GM18511 (cell line): ENCODE measurements around the gene EFCAB8.
"Not testable (repeated sequence)": the region's sequence is repeated elsewhere in the genome, so short reads cannot be mapped to it uniquely, and the experiment has no call there.

Source experiments
- ATAC-seq: cut with Tn5 transposase; IDR thresholded peaks from one replicate; pipeline ENCODE4 v1.9.1; 2021; ENCODE audit warnings: mild to moderate bottlenecking, moderate library complexity; ENCODE audit not compliant: unreplicated experiment

Gene EFCAB8

DNA sequence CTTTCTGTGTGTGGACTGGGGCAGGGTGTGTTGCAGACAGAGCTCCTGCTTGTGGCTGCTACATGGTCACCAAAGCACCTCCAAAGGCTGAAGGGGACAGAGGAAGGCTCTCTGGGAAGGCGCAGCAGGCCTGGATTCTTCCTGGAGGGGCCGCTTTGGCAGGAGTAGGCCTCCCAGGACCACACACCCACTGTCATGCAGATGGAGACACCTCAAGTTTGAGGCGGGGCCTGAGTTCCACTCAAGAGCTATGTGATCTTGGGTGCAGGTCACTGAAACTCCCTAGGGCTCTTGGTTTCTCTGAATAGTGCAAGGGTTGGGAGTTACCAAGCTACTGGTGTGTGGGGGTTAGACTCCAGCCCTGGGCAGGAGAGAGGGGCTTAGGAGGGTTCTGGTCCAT lies 27.9 kb downstream of the EFCAB8 start:
- ATAC-seq, result no peak

DNA sequence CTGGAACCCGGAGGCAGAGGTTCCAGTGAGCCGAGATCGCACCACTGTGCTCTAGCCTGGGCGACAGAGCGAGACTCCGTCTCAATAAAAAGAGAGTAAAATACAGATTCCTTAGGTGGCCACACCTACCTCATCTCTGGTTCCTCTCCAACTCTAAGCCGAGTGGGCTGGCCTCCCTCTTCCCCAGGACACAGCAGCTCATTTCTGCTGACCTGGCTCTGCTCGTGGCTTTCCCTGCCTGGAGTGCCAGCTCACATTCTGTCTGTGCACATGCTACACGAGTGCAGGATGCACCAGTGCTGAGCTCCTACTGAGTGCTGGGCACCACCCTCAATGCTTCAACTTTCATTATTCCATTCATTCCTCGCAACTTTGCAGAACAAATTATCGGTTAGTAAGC lies 28.8 kb downstream of the EFCAB8 start:
- no peak for ATAC-seq

DNA sequence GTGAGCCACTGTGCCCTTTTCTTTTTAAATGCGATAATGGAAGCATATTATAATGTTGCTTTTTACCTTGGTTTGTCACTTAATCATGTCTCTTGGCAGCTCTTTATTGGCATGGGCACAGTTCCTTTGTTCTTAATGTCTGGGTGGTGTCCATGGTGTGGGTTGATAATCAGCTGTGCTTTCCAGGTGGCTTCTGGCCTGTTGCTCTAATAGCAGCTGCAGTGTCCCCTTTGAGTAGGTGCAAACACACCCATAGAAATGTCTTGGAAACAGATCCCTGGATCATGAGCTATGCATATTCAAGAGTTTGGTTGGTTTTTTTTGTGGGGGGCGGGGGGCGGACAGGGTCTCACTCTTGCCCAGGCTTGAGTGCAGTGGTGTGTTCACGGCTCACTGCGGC lies 29.9 kb downstream of the EFCAB8 start:
- ATAC-seq, result no peak

DNA sequence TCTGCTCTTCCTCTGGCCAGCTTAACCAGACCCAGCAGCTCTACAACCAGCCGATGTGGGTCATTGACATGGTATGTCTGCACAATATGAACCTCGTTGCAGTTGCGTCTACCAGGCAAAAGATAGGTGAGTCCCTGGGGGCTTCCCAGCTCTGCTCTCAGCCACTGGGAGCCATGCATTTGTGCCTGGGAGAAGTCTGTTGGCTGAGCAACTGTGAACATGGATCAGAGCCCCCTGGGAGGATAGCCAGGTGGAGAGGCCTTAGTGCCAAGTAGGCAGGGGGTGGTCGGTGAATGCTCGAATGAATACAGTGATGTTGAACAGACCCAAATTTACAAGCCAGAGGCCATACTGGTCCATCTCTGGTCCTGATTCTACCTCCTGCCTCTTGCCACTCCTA lies 30.6 kb downstream of the EFCAB8 start:
- no peak for ATAC-seq

DNA sequence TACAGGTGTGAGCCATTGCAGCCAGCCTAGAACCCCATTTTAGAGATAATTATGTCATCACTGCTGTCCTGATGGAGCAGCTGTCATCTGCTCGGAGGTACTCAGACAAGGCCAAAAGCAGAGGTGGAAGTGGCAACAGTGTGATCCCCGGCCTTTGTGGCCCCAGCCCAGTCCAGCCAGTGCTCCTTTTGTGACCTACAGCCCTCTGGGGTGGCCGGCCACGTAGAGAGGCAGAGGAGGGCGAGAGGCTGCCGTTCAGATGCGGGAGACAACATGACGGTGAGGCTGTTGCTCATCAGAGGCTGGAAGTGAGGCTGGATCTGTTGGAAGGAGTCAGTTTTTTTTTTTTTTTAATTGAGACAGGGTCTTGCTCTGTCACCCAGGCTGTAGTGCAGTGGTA lies 32.8 kb downstream of the EFCAB8 start:
- no peak for ATAC-seq

DNA sequence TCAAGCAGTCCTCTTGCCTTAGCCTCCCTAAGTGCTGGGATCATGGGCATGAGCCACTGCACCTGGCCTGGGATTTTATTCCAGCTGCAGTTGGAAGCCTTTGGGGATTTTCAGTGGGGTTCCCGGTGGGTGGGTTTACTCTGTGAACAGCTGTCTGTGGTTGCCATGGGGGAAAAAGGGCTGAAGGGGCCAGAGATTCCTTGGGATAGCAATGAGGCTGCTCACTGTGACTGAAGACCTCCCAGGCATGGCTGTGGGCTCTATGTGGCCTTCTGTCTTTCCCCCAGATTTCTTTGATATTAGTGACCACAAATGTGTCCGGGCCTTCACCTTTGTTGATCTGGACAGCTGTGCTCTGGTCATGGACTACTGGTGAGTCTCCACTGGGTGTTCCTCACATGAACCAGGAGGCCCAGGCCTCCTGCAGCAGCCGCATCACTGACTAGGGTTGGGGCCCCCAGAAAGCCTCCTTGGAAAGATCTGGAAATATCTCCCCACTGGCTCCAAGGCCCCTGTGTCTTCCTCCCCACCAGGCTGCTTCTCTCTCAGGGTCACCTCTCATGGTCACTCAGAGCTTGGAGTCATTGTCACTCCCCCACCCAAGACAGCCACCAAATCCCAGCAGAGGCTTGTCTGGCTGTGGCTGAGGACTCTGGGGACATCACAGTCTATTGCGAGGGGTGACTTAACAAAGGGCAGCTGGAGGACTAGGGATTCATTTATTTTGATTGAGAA lies 33.4 kb downstream of the EFCAB8 start:
- no peak for ATAC-seq

DNA sequence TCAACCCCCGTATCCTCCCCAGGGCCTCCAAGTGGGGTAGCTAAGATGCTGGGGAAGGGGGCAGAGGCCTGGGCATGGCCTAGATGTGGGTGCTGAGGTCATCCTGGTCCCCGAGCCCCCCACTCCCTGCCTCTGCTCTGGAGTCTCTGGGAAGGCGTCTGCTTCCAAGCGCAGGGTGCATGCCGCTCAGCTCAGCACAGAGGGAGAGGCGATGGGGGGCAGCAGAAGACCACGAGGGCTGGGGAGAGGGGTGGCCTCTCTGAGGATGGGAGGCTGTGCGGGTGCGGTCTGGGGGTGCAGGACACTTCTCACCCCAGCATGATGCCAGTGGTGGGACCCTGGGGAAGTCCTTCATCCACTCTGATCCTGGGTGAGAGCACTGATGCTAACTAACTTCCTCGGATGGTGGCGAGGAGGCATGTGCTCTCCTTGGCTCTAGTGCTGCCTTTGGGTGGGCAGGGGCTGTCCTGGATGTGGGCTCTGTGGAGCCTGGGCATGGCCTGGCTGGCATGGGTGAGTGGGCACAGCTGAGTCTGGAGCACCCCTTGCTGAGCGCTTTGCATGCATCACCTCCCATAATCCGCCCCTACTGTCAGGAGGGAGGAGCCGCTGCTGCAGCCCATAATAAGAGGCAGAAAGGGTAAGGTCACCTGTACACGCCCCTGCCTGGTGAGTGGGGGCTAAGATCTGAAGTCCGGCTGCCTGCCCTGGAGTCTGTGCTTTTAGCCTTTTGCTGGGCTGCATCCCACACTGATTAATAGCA lies 34.7 kb downstream of the EFCAB8 start:
- no peak for ATAC-seq

DNA sequence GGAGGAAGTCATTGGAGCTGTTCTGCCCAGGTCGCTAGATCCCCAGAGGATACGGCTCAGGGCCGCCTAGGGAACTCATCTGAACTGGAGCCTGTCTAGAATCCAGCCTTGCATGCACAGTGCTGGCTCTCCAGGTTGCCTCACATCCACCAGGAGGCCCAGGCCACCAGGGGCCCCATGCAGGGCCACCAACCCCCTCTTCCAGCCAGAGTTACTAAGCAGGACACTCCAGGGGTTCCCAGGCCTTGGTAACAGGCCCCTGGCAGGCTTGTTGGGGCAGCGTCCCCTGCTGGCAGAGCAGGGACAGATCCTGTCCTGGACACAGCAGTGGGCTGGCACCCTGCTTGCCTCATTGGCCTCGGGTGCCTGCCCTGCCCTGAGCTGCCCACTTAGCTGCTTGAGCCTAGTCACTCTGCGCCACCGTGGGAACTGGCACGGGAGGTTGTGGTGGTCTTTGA lies 35.3 kb downstream of the EFCAB8 start:
- ATAC-seq, result no peak

DNA sequence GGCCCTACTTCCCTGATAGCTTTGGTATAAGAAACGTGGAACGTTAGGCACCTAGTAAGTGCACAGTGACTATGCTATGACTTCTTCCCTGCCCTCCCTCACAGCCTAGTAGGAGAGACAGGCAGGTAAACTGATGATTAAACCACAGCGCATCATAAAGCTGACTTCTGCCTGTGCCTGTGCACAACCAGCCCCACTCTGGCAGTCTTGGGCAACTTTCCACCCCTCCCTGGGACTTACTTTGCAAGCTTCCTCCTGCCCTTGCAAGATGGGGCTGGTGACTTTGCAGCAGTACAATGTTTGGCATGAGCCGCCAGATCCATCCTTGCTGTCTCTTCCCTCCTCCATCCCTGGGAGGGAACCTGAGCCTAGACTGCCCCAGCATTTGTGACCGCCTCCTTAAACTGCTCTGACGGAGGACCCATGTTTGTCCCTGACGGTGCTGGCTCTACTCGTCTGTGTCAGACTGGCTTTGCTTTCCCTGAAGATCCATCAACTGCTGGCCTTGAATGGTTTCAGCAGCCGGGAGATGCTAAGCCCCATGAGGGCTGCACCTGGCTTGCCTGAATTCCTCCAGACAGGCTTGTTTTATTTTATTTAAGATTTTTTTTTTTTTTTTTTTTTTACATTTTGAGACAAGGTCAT lies 36.1 kb downstream of the EFCAB8 start:
- no peak for ATAC-seq

DNA sequence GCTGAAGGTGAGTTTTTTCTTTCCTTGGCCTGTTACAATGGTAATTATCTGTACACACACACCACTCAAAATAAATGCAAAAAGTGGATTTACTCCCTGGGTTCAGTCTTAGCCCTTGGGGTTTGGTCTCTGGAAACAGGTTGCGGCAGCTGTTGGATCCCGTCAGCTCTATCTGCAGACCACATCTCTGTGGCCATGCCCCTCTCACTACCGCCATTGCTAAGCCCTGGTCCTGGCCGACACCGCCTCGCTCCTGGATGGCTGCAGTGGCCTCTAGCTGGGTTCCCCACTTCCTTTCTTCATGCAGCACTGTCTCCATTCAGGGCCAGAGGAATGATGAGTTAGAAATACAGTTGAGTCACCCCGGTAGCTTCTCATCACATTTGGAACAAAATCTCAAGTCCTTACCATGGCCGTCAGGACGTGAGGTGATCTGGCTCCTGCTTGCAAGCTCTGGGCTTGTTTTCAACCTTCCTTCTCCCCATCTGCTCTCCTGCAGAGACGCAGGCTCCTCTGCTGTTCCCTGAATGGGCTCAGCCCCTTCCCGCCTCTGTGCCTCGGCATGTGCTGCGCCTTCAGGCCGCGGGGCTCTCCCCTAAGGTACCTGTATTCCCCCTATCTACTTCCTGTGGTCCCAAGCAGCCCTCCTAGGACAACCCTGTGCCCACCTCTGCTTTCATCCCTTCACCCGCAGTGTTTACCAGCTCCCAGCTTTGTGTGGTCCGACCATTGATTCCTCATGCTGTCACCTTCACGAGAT lies 38.0 kb downstream of the EFCAB8 start:
- ATAC-seq, result no peak

DNA sequence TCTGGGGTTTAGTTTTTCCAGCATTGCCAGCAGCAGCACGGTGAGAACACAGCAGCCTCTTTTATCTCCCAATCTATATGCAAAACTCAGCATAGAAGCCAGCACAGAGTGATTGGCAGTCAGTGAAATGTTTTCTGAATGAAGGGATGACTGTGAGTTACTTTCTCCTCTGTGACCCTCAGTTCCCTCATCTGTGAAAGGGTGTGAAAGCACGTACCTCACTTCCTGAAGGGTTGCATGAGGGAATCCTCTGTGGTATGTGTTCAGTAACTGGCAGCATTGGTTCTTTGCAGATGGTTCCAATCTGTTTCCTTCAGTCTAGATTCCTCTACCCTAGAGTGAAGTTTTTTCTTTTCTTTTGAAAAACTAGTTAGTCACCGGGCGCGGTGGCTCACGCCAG lies 40.0 kb downstream of the EFCAB8 start:
- no peak for ATAC-seq

DNA sequence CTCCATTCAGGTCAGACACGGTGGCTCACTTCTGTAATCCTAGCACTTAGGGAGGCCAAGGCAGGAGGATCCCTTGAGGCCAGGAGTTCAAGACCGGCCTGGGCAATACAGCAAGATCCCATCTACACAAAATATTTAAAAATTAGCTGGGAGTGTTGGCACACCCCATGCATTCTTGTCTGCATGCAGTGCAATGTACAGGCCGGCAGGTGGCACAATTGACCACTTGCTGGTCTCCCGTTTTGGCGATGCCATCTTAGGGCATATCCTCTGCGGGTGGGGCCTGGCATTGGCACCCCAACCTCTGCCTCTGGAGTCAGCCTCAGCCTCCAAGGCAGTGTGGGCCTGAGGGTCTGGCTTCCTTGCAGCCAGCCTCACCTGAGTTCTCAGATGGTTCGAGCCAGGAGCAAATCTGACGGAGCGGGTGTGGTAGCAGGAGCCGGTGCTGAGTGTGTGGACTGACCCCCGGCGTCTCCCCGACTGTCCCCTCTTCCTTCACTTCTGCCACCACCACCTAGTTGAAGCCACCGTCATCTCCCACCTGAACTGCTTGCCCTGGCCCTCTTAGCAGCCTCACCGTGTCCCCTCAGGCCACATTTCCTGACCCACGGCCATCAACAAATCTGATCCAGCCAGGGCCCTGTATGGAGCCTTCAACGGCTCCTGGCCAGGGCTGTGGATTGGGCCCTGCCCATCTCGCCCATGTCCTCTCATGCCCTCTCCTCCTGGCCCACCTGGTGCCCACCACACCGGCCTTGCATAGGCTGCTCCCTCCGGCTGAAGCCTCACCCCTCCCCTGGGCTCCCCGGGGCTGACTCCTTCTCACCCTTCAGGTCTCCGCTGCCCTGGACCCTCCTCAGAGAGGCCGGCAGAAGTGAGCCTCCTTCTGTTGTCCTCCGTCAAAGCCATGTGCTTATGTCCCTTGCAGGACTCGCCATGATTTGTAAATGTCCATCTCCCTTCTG lies 44.0 kb downstream of the EFCAB8 start:
- ATAC-seq, result no peak

DNA sequence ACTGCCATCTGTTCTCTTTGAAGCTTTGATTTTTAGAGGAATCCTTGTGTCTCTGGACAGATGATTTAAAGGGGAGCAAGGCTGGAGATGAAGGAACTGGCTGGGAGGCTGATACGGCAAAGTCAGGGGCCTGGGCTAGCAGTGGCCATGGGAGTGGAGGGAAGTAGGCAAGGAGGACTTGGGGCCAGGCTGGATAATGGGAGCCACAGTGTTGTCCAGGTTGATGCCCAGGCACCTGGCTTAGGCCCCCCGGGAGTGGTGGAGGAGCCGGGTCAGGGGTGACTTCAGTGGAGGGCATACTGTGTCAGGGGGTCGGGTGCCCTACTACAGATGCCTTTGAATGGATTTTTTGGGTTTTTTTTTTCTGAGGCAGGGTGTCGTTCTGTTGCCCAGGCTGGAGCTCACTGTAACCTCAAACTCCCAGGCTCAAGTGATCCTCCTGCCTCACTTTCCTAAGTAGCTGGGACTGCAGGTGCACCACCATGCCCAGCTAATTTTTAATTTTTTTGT lies 45.0 kb downstream of the EFCAB8 start:
- ATAC-seq, result no peak

DNA sequence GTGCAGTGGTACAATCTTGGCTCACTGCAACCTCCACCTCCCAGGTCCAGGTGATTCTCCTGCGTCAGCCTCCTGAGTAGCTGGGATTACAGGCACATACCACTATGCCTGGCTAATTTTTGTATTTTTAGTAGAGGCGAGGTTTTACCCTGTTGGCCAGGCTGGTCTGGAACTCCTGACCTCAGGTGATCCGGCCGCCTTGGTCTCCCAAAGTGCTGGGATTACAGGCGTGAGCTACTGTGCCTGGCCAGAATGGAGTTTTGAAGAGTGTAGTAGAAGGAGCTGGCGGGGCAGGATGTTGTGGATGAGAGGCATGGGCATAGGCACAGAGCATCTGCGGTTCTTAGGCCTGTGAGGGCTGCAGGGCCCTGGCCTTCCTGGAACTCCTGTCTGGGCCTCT lies 46.0 kb downstream of the EFCAB8 start:
- not testable (repeated sequence) for ATAC-seq

DNA sequence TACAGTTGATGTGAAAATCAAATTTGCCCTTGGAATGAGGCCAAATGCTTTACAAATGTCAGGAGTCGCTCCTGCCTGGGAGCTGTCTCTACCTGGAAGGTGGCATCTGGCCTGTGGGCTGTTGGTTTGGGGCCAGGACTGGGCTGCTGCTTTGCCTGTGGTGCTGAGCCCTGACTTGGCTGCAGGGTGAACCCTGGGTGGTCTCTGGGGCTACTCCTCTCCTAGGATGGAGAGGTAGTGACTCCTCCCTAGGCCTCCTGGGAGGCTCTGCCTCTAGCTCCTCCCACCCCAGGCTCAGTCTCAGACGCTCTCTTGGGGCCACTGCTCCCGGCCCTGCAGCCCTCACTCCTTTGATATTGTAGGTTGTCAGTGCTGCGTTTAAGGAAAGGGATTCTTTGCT lies 47.5 kb downstream of the EFCAB8 start:
- ATAC-seq, result no peak

DNA sequence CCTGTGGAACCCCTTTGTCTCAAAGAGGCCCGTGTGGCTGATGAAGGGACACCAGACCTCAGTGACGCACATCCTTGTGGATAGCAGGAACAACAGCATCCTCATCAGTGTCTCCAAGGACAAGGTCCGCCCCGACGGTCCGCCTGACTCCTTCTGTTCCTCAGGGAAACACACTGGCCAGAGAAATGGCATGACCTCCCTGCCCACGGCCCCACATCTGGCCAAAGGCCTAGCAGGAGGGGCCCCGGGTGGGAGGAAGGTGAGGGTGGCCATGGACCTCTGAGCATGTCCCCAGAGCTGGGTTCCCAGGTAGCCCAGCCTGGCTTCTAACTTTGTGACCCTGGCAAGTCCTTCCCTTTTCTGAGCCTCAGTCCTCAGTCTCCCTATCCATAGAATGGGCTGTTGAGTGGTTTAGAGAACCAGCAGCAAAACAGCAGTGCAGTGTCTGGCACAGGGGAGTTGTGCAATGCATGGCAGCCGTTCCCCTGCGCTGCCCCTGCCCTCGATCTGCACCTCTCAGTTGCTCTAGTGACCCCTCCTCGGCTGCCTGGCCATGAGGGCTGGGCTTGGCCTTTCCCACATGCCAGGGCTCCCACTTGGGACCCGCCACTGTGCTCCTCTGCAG lies 48.3 kb downstream of the EFCAB8 start:
- no peak for ATAC-seq

DNA sequence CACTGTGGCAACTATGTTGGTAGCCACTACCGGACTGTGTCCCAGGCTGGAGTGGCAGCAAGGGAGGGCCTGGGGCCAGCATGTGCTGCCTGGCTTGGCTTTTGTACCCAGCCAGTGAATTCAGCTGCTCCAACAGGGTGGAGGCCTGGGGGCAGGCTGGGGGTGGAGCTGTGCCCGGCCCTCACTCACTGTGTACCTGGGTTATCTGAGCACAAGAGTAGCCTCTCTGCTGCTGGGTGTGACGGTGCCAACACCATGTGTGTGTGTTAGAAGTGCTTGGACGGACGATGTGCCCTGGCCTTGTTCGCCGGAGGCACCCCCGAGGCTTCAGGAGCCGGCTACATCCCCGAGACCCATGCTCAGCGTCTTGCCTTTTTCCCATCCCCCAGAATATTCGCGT lies 49.2 kb downstream of the EFCAB8 start:
- ATAC-seq, result no peak

DNA sequence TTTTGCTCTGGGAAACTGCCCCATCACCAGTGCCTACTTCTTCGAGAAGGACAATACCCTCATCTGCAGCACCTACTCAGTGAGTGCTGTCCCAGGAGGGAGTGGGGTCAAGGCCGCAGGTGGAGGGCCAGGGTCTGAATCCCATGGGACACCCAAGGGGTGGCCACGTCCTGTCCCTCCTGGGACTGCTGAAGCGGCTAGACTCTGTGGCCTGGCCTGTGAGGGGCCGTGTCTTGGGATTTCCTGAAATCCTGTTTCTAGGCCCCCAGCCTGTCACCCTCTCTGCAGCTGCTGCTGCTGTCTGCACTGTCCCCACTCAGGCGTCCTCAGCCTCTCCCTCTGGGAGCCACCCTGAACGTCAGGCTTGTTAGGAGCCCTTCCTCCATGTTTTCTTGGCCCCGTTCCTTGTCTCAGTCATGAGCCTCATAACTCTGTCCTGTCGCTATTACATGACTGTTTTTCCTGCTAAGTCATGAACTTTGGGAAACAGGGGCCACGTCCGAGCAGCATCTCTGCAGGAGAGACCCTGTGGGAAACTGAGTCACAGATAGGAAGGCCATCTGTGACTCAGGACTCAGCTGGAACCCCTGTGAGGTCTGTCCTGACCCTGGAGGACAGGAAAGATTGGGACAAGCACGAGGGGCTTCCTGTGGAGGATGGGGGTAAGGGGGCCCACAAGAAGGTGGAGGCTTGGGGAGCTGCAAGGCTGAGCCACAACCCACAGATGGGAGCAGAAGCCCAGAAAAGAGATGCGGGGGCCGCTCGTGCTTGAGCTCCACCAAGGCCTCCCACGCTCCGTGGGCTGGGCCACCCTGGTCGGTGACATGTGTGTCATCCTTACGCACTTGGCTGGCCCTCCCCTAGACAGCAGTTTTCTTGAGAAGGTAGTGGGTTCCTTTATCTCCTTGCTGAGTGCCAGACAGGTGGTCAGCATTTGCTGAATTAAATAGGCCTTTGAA lies 49.9 kb downstream of the EFCAB8 start:
- no peak for ATAC-seq
